Stimulated activated CD4-positive, alpha-beta T cell treated with anti-CD3 and anti-CD28 coated beads, Interleukin-15, amount 100 ng/mL, for 1 hour (primary cell): ENCODE data around the gene LIPA.
A peak's percentile ranks its signal among the peaks of the same experiment; 100 is the strongest.
"Not testable (repeated sequence)": the region's sequence is repeated elsewhere in the genome, so short reads cannot be mapped to it uniquely, and the experiment has no call there.

Experiments
- DNase-seq, 2 donors: peaks; one replicate each; pipeline ENCODE4 v3.0.0-alpha.2; 2020; ENCODE audit warnings: low read depth in 1 of 2, low spot score in 1 of 2

The LIPA gene

DNA sequence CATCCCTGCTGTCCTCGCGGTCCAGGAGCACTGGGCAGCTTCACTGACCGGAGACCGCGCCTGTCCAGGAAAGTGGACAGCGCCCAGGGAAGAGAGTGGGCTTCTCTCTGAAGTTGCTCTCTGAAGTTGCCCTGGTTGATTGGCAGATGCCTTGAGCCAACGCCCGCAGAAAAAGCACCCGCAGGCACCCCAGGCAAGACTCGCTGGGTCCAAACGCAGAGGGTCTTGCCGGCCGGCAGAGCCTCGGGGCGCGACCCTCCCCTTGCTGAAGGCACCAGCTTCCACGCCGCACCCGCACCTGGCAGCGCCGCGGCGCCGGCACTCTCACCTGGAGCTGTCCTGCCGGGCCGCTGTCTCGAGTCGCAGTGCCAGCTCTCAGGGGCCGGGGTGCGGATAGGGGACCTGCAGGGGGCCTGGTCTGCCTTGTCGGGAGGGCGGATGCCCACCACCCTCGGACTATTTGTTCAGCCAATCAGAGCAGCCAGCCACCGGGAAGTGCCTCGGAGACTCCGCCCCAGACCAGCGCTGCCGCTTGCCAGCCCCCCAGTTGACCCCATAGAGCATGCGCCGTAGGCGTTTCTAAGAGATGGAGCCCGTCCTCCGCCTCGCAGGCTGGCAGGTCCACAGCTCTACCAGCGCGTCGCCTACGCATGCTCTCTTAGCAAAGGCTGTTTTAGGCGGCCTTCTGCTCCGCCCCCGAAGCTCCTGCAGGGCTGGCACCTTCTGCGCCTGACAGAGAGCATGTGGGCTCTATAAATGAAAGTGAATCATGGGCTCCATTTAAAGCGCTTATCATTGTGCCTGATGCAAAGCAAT lies at the start of gene LIPA:
LIPA (minus strand) TSS at position 367 of the 816 bp plus-strand sequence. CDS start 4,127 bp downstream, outside the sequence.
- DNase-seq, result peak; percentile 83 to 91

- no peak for DNase-seq
These were observed 49.7 kb upstream of the LIPA start for GRCh38 chr10:89301232-89301631.

DNA sequence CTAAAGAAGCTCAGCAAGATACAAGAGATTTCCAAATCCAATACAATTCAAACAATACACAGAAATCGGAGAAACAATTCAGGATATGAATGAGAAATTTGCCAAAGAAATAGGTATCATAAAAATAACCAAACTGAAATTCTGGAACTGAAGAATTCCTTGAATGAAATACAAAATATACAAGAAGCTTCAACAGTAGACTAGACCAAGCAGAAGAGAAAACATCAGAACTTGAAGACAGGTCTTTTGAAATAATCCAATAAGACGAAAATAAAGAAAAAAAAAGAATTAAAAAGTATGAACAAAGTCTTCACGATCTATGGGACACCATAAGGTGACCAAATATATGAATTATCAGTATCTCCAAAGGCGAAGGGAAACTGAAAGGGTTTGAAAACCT lies 47.5 kb upstream of the LIPA start:
- no peak for DNase-seq

GRCh38 chr10:89297791-89298190 lies 46.2 kb upstream of the LIPA start:
- DNase-seq, result no peak

- DNase-seq, result no peak
These were observed 45.8 kb upstream of the LIPA start for GRCh38 chr10:89297356-89297755.

DNA sequence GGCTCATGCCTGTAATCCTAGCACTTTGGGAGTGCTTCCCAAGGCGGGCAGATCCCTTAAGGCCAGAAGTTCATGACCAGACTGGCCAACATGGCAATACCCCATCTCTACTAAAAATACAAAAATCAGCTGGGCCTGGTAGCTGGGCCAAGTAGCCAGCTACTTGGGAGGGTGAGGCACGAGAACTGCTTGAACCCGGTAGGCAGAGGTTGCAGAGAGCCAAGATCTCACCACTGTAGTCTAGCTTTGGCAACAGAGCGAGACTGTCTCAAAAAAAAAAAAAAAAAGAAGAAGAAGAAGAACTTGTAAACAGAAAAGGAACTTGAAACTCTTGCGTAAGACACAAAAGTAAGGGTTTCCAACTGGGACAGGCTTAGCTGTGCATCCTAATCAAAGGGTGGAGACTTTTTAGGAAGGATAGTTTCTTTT lies 44.7 kb upstream of the LIPA start:
- no peak for DNase-seq

DNA sequence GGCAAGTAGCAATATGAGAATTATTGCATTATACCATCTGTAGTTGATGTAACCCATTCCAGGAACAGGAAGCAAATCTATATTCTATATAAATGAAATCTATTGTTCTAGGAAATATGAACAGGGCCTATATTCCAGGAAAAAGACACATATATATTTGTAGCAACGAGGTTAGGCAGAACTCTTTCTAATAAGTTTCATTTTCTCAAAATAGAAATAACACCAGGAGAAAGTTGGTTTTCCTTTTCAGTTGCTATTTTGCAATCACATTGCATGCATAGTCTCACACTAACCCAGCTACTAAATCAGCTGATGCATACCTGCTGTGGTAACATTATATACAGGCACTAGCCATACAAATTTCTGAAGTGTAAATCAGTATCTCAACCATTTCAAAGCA lies 44.0 kb upstream of the LIPA start:
- no peak for DNase-seq

DNA sequence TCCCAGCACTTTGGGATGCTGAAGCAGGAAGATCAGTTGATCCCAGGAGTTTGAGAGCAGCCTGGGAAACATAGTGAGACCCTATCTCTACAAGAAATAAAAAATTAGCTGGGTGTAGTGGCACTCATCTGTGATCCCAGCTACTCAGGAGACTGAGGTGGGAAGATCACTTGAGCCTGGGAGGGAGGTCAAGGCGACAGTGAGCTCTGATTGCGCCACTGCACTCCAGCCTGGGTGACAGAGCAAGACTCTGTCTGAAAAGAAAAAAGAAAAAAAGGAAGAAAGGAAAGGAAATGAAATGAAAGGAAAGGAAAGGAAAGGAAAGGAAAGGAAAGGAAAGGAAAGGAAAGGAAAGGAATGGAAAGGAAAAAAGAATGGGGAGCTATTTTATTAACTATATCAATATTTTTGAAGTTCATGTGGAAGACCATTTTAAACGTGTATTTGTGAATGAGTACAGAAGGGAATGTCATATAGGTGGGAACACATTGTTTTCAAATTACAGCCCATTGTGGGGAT lies 43.2 kb upstream of the LIPA start:
- DNase-seq, result no peak

- not testable (repeated sequence) for DNase-seq
These were observed 33.7 kb upstream of the LIPA start for GRCh38 chr10:89285303-89285702.

GRCh38 chr10:89284711-89285110 lies 33.1 kb upstream of the LIPA start:
- not testable (repeated sequence) for DNase-seq

DNA sequence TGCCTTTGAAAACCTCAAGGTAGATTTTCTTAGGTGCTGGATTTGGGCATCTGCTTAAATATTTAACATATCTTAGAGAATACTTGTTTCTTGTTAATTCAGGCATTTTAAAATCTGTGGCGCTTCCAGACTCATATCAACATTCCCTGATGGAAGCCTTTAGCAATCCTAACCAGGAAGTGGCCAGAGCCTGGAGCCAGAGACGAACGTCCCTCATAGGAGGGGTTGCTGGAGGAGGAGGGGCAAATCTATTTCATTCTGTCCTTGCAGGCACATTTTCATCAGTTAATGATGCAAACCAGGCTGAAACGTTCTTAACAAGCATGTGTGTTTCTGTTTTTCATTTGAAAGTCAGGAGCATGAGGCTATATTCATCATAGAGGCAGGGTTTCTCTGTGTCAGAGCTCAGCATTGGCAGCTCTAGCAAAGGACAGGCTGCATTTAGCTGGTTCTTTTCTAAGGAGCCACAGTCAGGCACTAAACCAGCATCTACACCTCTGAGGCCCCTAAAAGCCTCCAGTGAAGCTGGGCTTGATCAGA lies 32.4 kb upstream of the LIPA start:
- no peak for DNase-seq

- DNase-seq, result no peak
These were observed 31.7 kb upstream of the LIPA start for GRCh38 chr10:89283025-89283935.

DNA sequence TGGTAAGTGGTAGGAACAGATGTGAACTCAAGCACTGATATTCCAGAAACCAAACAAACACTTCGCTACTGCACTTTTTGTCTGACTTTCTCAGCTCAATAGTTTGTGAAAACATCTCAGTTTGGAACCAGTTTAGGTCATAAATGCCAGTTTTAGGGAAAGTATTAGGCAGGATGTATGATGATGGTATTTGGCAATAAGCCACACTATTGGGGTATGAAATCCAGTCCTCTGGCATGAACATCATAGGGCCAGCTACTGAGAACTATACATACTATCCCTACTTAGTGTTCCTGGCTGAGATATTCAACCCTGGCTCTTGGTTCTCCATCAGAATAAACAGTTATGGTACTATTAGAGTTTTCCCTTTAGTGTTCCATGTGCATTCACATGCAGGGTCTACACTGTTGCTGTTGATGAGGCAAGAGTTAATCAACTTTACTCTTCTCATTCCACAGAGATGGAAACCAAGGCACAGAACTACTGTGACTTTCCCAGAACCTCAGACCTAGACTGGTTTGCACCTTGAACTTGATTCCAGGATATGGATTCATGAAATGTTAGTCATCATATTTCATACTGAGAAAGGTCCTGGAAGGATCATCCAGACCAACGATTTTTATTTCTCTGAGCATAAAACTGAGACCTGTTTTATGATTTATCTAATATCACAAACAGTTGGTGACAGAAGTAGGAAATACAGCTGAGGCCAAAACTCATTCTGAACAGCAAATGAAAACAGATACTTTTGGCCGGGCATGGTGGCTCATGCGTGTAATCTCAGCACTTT lies 30.2 kb upstream of the LIPA start:
- no peak for DNase-seq

DNA sequence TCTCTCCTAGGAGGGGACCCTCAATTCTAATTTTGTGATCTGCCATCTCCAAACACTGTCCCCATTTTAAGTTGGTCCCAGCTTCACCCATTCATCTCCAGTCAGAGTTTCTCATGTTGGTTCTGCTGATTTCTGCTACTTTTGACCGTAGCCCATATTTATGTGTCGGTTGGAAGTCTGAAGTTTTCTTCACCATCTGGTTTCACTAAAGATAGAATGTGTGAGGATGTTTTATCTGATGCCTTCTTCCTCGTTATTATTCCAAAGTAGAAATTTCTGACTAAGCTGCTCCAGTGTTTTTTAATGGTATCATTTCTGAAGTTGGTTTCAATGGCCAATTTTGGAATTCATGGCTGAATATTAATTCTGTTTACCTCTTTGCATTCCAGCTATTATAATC lies 28.9 kb upstream of the LIPA start:
- no peak for DNase-seq

DNA sequence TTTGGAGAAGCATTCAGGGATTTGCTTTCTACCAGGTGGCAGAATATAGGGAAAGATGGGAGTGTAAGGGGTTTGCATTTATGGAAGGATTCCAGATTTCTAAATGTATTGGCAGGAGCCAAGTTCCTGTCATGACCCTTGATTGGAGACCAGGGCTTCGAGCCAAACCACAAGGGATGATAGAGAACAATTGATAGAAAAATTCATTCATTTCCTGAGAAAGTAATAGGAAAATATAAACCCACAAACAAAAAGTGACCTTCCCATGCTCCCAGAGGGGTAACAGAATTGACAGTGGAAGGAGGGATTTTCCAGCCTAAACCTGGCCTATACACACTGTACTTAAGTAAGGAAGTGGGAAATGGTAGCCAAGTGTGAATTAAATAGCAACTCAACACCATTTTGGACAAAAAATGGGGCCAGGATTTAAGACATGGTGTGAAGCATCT lies 27.9 kb upstream of the LIPA start:
- DNase-seq, result no peak

DNA sequence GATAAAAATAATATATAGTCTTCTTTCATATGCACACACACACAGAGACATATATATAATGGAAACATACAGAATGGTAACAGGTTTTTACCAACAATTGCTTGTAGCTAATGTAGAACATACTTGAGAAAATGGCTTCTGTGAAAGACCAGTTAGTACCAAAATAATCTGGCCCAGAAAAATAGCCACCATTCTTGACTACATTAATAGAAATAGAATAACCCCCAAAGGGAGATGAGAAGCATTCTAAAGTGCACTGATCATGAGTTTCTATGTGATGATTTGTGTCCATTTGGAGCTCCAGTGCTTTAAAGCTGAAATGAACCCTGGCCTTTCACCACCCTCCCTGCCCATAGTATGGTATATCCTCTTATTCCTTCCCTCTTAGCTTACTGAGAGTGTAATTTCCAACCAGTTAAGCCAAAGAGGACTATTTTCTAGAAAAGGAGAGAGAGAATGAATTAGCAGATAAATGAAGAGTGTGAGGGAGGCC lies 27.4 kb upstream of the LIPA start:
- DNase-seq, result no peak

GRCh38 chr10:89278034-89278535 lies 26.5 kb upstream of the LIPA start:
- no peak for DNase-seq

DNA sequence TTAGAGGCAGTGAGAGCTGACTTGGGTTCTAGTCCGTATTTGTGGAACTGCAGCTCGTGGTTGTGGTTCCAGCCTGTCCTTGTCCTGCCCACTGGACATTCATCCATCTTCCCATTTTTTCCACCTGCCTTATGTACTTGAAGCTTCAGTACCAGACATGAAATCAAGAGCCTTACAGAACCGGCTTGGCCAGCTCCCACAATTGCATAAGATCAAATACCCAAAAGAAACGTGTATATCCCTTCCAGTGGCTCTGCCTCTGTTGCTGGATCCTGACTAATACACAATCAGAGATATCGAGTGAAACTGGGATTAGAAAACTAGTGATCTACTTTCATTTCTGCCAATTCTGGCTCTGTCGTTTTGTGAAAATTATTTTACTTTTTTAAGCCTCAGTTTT lies 23.8 kb upstream of the LIPA start:
- no peak for DNase-seq

DNA sequence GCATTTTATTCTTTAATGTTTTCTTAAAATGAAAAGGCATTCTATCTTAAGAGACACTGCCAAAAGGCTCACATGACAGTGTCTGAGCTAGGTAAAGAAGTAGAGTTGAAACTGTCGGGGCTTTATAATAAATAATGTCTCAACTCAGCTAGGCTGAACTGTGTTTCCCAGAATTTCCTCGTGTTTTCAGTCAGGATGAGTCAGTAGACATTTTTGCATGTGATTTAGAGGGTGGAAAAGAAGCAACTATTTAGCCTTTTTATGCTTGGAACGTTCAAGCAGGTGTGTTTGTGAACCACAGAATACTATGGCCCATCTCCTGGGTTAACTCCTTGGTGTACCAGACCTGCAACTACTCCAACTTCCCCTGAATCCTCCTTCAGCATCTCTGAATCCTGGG lies 23.4 kb upstream of the LIPA start:
- DNase-seq, result no peak

DNA sequence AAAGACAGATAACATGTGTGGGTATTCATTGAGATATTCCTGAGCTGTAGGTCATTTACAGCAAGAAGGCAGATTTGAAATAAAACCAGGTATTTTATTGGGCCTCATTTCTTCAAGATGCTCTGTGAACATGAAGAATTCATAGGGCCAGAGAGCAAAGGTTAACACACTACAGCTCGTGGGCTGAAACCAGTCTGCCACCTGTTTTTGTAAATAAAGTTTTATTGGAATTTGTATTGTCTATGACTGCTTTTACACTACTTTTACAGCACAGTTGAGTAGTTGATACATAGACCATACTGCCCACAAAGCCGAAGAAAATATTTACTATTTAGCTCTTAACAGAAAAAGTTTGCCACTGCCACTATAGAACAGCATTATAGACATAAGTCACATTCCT lies 22.1 kb upstream of the LIPA start:
- no peak for DNase-seq
